GM13977 (cell line): ENCODE results near the gene ENGASE.
"Not testable (repeated sequence)": the region's sequence is repeated elsewhere in the genome, so short reads cannot be mapped to it uniquely, and the experiment has no call there.

Experiments used
- DNase-seq: peaks from one replicate; pipeline ENCODE4 v3.0.0; 2012; ENCODE audit warnings: low spot score
- CTCF ChIP-seq: IDR thresholded peaks from 2 replicates; pipeline ENCODE4 v1.5.1; 2012; ENCODE audit warnings: mild to moderate bottlenecking, control low read depth; ENCODE audit not compliant: insufficient read depth; ENCODE audit errors: extremely low read depth, missing control alignments
- in situ Hi-C: fragments of 300-500 bp; cut with MboI; formaldehyde crosslinking; loops from one replicate; pipeline ENCODE4 v1.12.0; 2022; ENCODE audit warnings: low sequenced_read_pairs, low pct_unique_long_range_greater_than_20kb, mixed read lengths, inconsistent platforms; ENCODE audit not compliant: unreplicated experiment

ENGASE gene

DNA sequence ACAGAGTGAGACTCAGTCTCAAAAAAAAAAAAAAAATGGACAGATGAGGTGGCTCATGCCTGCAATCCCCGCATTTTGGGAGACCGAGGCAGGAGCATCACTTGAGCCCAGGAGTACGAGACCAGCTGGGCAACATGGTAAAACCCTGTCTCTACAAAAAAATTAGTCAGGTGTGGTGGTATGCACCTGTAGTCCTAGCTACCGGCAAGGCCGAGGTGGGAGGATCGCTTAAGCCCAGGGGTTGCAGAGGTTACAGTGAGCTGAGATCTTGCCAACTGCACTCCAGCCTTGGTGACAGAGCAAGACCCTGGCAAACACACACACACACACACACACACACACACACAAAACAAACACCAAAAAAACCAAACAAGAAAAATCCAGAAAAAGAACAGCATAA is 7.7 kb upstream of the ENGASE start:
- in situ Hi-C loops: no loop called here
- no peak for DNase-seq
- no peak for TF ChIP-seq CTCF

DNA sequence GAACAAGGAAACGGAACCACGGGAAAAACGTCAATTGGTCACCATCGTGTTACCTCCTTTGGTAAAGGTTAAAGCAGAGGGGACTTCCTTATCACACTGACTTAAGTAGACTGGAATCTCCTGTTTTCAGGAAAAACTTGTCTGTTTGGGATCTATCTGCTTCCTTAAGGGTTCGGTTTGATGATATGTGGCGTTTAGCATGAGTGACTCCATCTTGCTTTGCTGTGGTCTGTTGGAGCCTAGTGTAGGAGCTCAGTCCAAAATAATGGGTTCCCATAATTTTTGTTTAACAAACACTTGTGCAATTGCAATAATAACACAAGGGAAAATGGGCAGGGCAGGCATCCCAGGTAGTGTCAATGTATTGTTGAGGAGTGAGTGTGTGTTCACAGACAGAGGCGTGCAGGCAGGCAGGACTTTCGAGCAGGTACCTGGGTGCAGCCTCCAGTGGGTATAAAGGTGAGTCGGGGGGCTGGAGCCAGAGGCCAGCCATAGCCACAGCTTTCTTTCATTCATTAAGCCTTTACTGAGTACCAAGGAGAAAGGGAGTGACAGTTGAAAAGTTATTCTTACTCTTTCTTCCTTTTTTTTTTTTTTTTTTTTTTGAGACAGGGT is 4.3 kb upstream of the ENGASE start:
- in situ Hi-C loops: no loop called here
- no peak for DNase-seq
- no peak for TF ChIP-seq CTCF

DNA sequence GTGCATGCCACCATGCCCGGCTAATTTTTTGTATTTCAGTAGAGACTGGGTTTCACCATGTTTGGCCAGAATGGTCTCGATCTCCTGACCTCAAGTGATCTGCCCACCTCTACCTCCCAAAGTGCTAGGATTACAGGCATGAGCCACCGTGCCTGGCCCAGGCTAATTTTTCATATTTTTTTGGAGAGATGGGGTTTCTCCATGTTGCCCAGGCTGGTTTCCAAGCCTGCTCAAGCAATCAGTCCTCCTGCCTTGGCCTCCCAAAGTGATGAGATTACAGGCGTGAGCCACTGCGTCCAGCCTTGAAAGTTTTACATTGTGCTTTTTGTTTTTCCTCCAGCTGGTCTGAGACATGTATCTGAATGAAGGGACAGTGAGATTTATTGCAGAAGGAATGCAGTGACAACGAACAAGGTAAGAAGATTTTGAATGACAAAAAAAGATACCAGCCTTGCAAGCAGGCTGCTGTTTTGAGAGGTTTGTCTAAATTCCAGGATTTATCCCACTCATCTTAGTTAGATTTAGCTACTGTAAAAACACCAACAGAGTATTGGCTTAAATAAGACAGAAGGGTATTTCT is 3.4 kb upstream of the ENGASE start:
- in situ Hi-C loops: no loop called here
- TF ChIP-seq CTCF: no peak
- no peak for DNase-seq

DNA sequence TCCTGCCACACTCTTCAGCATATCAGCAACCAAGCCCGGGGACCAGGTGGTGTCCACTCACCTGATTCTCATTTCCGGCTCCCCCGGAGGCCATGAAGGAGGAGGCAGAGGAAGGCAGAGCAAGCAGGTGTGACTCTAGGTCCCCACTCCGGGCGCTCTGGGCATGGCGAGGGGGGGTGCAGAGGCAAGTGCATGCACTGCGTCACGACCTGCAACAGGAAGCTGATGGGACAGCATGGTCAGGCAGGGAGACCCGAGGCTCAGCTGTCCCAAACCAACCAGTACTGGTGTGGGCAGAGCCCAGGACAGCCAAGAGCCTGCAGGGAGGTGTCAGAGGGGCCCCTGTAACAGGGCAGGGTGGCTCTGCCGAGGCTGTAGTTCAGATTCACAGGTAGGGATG is 2.1 kb upstream of the ENGASE start:
- in situ Hi-C loops: no loop called here
- DNase-seq: no peak
- TF ChIP-seq CTCF: no peak

DNA sequence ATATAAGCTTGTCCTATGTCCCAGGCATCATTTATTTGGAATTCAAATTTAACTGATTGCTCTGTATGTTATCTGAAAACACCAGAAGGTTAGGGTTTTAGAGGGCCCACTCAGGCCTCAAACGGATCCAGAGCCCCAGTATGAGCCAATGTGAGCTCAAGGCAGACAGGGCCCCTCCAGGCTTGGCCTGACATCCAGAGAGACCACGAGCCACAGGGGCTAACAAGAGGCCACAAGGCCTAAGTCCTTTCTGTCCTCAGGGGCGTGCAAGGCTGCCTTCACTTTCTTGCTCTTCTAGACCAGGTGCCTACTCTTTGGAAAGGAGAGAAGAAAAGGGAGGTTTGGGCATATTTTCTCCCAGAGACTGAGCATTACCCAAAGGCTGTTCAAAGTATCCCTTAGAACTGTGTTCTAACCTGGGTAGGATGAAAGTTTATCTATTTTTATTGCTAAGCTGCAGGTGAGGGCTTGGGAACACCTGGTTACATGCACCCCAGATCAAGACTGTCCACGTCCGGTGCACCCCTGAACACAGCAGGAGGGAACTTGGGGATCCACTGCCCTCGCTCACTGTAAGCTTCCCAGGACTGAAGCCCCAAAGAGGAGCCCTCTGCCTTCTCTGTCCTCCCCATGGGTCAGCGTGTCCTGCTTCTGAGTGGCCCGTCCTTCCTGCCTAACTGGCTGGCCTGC is 1.5 kb upstream of the ENGASE start:
- TF ChIP-seq CTCF: no peak
- in situ Hi-C loops: no loop called here
- no peak for DNase-seq

DNA sequence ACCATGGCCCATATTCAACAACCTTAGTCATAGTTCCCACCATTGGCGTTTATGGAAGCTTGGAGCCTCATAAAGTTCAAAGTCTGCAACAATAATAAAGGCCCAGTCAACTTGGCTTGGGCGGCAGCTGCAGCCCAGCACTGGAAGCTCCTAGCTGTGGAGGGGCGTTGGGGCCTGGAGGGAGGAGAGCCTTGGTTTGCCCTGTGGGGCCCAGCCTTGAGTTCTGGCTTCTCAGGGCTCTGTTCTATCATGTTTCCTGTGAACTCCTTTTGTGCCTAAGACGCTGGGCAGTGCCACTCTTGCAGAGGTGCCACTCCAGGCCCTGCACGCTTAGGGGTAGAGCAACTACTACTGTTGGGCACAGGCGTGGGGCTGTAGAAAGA is 927 bp upstream of the ENGASE start:
- in situ Hi-C loops: no loop called here

GRCh38 chr17:79074121-79074648 is 439 bp upstream of the ENGASE start:
- in situ Hi-C loops, DNase-seq: not testable (repeated sequence)

More for the DNA sequence above, 927 bp upstream of the ENGASE start:
- no peak for DNase-seq
- TF ChIP-seq CTCF: no peak
